MCF 10A (cell line): ENCODE data around the gene LRP1. TPM values are rescaled to one million over a fixed set of nuclear protein-coding genes. Genes with fewer than 3 reads are reported as not detected.

Source experiments
- BruUV-seq: library from RNA; stranded (reverse); fragments of 400-500 nt; replicated peaks from 2 replicates; lab custom pipeline; 2021; lab: Mats Ljungman, UMichigan
- CTCF ChIA-PET: fragments of 300-600 bp; sonication (Branson Sonifier 250); formaldehyde crosslinking; extraction: SDS; loops from one replicate; lab custom pipeline; 2021; ENCODE audit warnings: antibody characterized with exemption, inconsistent platforms; lab: Yijun Ruan, JAX
- POLR2A ChIA-PET: fragments of 300-600, 350-650 bp; sonication (Branson Sonifier 250); formaldehyde crosslinking; extraction: SDS; loops from one replicate; lab custom pipeline; 2020; ENCODE audit warnings: antibody characterized with exemption, inconsistent platforms; lab: Yijun Ruan, JAX
- DNase-seq: peaks from one replicate; pipeline ENCODE4 v3.0.0-alpha.2; 2018; ENCODE audit not compliant: unreplicated experiment
- H3K27ac Mint-ChIP-seq: one replicate; pipeline ENCODE4 v1.8.0; 2022; ENCODE audit warnings: mild to moderate bottlenecking, low read depth, mixed read lengths; ENCODE audit not compliant: unreplicated experiment
- H3K27me3 Mint-ChIP-seq: one replicate; pipeline ENCODE4 v1.8.0; 2022; ENCODE audit warnings: mixed read lengths; ENCODE audit not compliant: insufficient read depth, unreplicated experiment
- H3K36me3 Mint-ChIP-seq: one replicate; pipeline ENCODE4 v1.8.0; 2022; ENCODE audit warnings: mild to moderate bottlenecking, moderate library complexity, mixed read lengths; ENCODE audit not compliant: insufficient read depth, unreplicated experiment
- H3K4me1 Mint-ChIP-seq: one replicate; pipeline ENCODE4 v1.8.0; 2022; ENCODE audit warnings: mixed read lengths; ENCODE audit not compliant: insufficient read depth, unreplicated experiment
- H3K4me3 Mint-ChIP-seq: one replicate; pipeline ENCODE4 v1.8.0; 2022; ENCODE audit warnings: mild to moderate bottlenecking, moderate library complexity, mixed read lengths; ENCODE audit not compliant: unreplicated experiment
- H3K9me3 Mint-ChIP-seq: one replicate; pipeline ENCODE4 v1.8.0; 2022; ENCODE audit warnings: mixed read lengths; ENCODE audit not compliant: unreplicated experiment
- CTCF ChIP-seq: fragments of 200-600 bp; IDR thresholded peaks from one replicate; pipeline ENCODE4 v1.8.0; 2022; ENCODE audit warnings: antibody characterized with exemption, mild to moderate bottlenecking; ENCODE audit not compliant: unreplicated experiment
- intact Hi-C: fragments of 100-400 bp; cut with micrococcal nuclease; formaldehyde crosslinking; loops from 2 replicates; pipeline ENCODE4 v1.14.1; 2022
- total RNA-seq: library from RNA; stranded (reverse); gene quantifications from 2 replicates; pipeline ENCODE4 v1.2.3, GENCODE V29; 2022

Gene LRP1
- total RNA-seq, 1 experiment from 2014 or later = 18.9 TPM

- Mint-ChIP-seq H3K9me3 (no peaks in the 10 kb centered on the region), H3K4me3 (no peak overlapping the region), H3K27ac (no peak overlapping the region), H3K4me1 (peaks cover 34% of the 10 kb centered on the region), H3K36me3 (no peaks in the 10 kb centered on the region), H3K27me3 (peaks cover 70% of the 10 kb centered on the region)
- intact Hi-C loops = no loop called here
- DNase-seq = no peak
- no peak for TF ChIP-seq CTCF
- POLR2A ChIA-PET = interaction anchor here (0.6 to 0.7 kb wide), 2 partner anchors 10 to 290 kb away, joined by 3 read pairs; partner anchors contain the start of gene SHMT2
- CTCF ChIA-PET = interaction anchor here (0.6 to 1.8 kb wide), 4 partner anchors 10 to 24 kb away, joined by 3 to 6 read pairs (median 5); partner anchors contain the start of gene SHMT2
- BruUV-seq = no TSS peak
These were observed 91.1 kb downstream of the LRP1 start for GRCh38 chr12:57219205-57219992.

- Mint-ChIP-seq H3K27ac (no peak overlapping the region), H3K4me3 (no peak overlapping the region), H3K4me1 (peaks cover 33% of the 10 kb centered on the region), H3K27me3 (peaks cover 63% of the 10 kb centered on the region), H3K36me3 (no peaks in the 10 kb centered on the region), H3K9me3 (no peaks in the 10 kb centered on the region)
- no peak for TF ChIP-seq CTCF
- POLR2A ChIA-PET = interaction anchor here (0.7 kb wide), 1 partner anchor 290 kb away, joined by 3 read pairs; no protein-coding TSS in a partner anchor
- no TSS peak for BruUV-seq
- CTCF ChIA-PET = interaction anchor here (1.1 kb wide), 1 partner anchor 9 kb away, joined by 6 read pairs; the partner anchor contains the start of gene SHMT2
- no peak for DNase-seq
- intact Hi-C loops = no loop called here
These were observed 91.9 kb downstream of the LRP1 start for GRCh38 chr12:57219993-57220754.

- no peak overlapping the region for H3K27ac Mint-ChIP-seq
- TF ChIP-seq CTCF = no peak
- no TSS peak for BruUV-seq
- intact Hi-C loops = no loop called here
- H3K27me3 Mint-ChIP-seq = peaks cover 57% of the 10 kb centered on the region
- H3K9me3 Mint-ChIP-seq = no peaks in the 10 kb centered on the region
- peaks cover 27% of the 10 kb centered on the region for H3K4me1 Mint-ChIP-seq
- H3K4me3 Mint-ChIP-seq = no peak overlapping the region
- ChIA-PET CTCF (no interaction called here), POLR2A (no interaction called here)
- no peaks in the 10 kb centered on the region for H3K36me3 Mint-ChIP-seq
- DNase-seq = no peak
These were observed 92.5 kb downstream of the LRP1 start for GRCh38 chr12:57220770-57221168.
